Measurements from ENCODE around the gene SLC25A28. TPM values are rescaled to one million over a fixed set of nuclear protein-coding genes. Genes with fewer than 3 reads are reported as not detected.

The SLC25A28 gene
- total RNA-seq, 1 experiment from 2014 or later: 31.0 TPM

DNA sequence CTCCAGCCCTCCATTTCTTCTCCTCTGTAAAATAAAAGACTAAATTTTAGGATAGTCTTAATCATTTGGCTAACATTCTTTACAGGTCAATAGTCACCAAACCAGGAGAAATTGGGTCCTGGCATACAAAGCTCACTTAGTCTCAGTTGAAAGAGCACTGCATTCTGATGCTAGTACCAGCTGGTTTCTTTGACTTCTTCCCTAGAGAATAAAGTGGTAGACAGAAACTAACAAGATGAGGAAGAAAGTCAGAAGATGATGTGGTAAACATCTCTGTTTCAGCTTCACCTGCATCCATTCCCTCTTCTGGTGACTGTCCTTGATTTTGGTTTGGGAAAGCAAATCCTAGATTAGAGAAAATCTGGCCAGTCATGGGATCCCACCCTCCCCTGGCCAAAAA, 50.3 kb downstream of the SLC25A28 start:
- no TSS peak for BruUV-seq (replicated peaks)
- Histone ChIP-seq H3K36me3 (ENCODE audit: insufficient read depth, low read length, poor library complexity, severe bottlenecking) (no peaks in the 10 kb centered on the region), H3K9me3 (ENCODE audit: low read depth, low read length, poor library complexity, severe bottlenecking) (no peaks in the 10 kb centered on the region), H3K4me1 (ENCODE audit: insufficient read depth, low read length, poor library complexity, severe bottlenecking) (no peaks in the 10 kb centered on the region), H3K4me3 (ENCODE audit: low read depth, low read length, poor library complexity, severe bottlenecking) (no peak overlapping the region), H3K27ac (ENCODE audit: low read depth, low read length, poor library complexity, severe bottlenecking) (no peak overlapping the region), H3K27me3 (replicated peaks; ENCODE audit: insufficient read depth, low read depth, low read length, poor library complexity) (peaks cover 13% of the 10 kb centered on the region)
- no peak for DNase-seq (ENCODE audit: low spot score)
- no peak for TF ChIP-seq EZH2 (IDR thresholded peaks at IDR 0.05; ENCODE audit: borderline replicate concordance, low read depth, low read length, poor library complexity, severe bottlenecking)
- TF ChIP-seq, protein P1, sequence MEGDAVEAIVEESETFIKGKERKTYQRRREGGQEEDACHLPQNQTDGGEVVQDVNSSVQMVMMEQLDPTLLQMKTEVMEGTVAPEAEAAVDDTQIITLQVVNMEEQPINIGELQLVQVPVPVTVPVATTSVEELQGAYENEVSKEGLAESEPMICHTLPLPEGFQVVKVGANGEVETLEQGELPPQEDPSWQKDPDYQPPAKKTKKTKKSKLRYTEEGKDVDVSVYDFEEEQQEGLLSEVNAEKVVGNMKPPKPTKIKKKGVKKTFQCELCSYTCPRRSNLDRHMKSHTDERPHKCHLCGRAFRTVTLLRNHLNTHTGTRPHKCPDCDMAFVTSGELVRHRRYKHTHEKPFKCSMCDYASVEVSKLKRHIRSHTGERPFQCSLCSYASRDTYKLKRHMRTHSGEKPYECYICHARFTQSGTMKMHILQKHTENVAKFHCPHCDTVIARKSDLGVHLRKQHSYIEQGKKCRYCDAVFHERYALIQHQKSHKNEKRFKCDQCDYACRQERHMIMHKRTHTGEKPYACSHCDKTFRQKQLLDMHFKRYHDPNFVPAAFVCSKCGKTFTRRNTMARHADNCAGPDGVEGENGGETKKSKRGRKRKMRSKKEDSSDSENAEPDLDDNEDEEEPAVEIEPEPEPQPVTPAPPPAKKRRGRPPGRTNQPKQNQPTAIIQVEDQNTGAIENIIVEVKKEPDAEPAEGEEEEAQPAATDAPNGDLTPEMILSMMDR (conservative IDR thresholded peaks at IDR 0.05; ENCODE audit: low read depth, low read length): no peak
- intact Hi-C loops (cut with micrococcal nuclease; ENCODE audit: unreplicated experiment): no loop called here
- ChIA-PET POLR2A (ENCODE audit: low non-redundant PET) (no interaction called here), CTCF (no interaction called here)

DNA sequence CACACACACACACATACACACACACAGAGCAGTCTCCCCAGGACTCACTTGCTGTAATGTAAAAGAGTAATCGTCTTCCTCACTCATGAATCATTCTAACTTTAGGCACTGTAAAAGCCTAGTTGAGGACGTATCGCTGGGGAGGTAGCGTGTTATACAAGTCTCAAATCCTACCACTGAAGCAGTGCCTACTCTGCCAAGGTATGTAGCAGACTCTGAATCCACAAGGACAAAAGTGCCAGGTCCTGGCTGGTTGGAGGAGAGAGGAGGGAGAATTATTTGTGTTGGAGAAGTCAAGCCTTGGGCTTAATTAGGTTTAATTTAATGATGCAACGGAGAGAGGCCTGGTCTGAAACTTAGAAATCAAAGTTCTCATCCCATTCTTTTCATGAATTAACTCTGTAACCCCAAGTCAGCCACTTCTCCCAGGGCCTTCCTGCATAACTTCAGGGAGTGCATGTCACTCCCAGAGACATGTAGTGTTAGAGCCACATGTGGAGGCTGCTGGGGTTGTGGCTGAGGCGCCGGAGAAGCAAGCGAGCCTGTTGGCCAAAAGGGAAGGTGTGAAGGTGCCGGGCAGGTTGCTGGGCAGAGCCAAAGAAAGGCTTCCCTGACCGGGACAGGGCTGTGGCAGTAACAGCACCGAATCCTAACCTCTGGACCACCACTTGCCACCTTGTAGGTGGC, 50.8 kb downstream of the SLC25A28 start:
- DNase-seq (ENCODE audit: low spot score): no peak
- Histone ChIP-seq H3K4me1 (ENCODE audit: insufficient read depth, low read length, poor library complexity, severe bottlenecking) (no peaks in the 10 kb centered on the region), H3K27me3 (replicated peaks; ENCODE audit: insufficient read depth, low read depth, low read length, poor library complexity) (peaks cover 13% of the 10 kb centered on the region), H3K9me3 (ENCODE audit: low read depth, low read length, poor library complexity, severe bottlenecking) (no peaks in the 10 kb centered on the region), H3K4me3 (ENCODE audit: low read depth, low read length, poor library complexity, severe bottlenecking) (no peak overlapping the region), H3K36me3 (ENCODE audit: insufficient read depth, low read length, poor library complexity, severe bottlenecking) (no peaks in the 10 kb centered on the region), H3K27ac (ENCODE audit: low read depth, low read length, poor library complexity, severe bottlenecking) (no peak overlapping the region)
- CTCF ChIA-PET: no interaction called here
- POLR2A ChIA-PET (ENCODE audit: low non-redundant PET): no interaction called here
- no TSS peak for BruUV-seq (replicated peaks)
- no peak for TF ChIP-seq EZH2 (IDR thresholded peaks at IDR 0.05; ENCODE audit: borderline replicate concordance, low read depth, low read length, poor library complexity, severe bottlenecking)
- TF ChIP-seq, protein P1 (conservative IDR thresholded peaks at IDR 0.05; ENCODE audit: low read depth, low read length): no peak
- intact Hi-C loops (cut with micrococcal nuclease; ENCODE audit: unreplicated experiment): no loop called here

DNA sequence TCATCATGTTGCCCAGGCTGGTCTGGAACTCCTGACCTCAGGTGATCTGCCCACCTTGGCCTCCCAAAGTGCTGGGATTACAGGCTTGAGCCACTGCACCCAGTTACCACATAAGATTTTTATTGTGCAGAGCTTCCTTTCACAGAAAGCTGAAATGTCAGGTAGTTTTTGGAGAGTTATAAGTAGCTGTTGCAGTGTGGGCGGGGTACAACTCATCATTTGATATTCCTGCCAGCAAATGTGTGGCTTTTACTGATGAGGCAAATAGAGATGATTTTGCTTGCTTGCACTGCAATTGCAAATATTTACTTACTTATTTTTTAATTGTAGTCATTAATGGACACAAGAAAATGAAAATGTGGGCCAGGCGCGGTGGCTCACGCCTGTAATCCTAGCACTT, 55.1 kb downstream of the SLC25A28 start:
- no peaks in the 10 kb centered on the region for H3K4me1 ChIP-seq (ENCODE audit: insufficient read depth, low read length, poor library complexity, severe bottlenecking)
- ChIA-PET CTCF (interaction anchor here (0.7 to 0.8 kb wide), 2 partner anchors 129 to 817 kb away, joined by 3 to 5 read pairs; no protein-coding TSS in a partner anchor), POLR2A (ENCODE audit: low non-redundant PET) (no interaction called here)
- no peaks in the 10 kb centered on the region for H3K9me3 ChIP-seq (ENCODE audit: low read depth, low read length, poor library complexity, severe bottlenecking)
- no peak overlapping the region for H3K27ac ChIP-seq (ENCODE audit: low read depth, low read length, poor library complexity, severe bottlenecking)
- no peaks in the 10 kb centered on the region for H3K36me3 ChIP-seq (ENCODE audit: insufficient read depth, low read length, poor library complexity, severe bottlenecking)
- peaks cover 3% of the 10 kb centered on the region for H3K27me3 ChIP-seq (replicated peaks; ENCODE audit: insufficient read depth, low read depth, low read length, poor library complexity)
- intact Hi-C loops (cut with micrococcal nuclease; ENCODE audit: unreplicated experiment): no loop called here
- BruUV-seq (replicated peaks): no TSS peak
- no peak for DNase-seq (ENCODE audit: low spot score)
- H3K4me3 ChIP-seq (ENCODE audit: low read depth, low read length, poor library complexity, severe bottlenecking): no peak overlapping the region
- TF ChIP-seq, protein P1 (conservative IDR thresholded peaks at IDR 0.05; ENCODE audit: low read depth, low read length): no peak
- TF ChIP-seq EZH2 (IDR thresholded peaks at IDR 0.05; ENCODE audit: borderline replicate concordance, low read depth, low read length, poor library complexity, severe bottlenecking): no peak

Measured in A673 (cell line).